ENCODE measurements around the gene PBX3. TPM values are rescaled to one million over a fixed set of nuclear protein-coding genes. Genes with fewer than 3 reads are reported as not detected.
A peak's percentile ranks its signal among the peaks of the same experiment; 100 is the strongest.

The PBX3 gene
- total and polyA plus RNA-seq, 2 of the 13 experiments (the other 11 are each of a cell fraction or from before 2014, with no cell fraction given): 6.0 to 11.2 TPM

- TF ChIP-seq ZNF569 (CRISPR knock-in tag; IDR thresholded peaks at IDR 0.05; ENCODE audit: borderline replicate concordance) (peak; percentile 80; the same call in 1 of the 2 replicates), HDAC6 (IDR thresholded peaks at IDR 0.05; ENCODE audit: low read depth, low read length) (no peak), ZNF749 (CRISPR knock-in tag; IDR thresholded peaks at IDR 0.05; ENCODE audit: borderline replicate concordance) (peak; percentile 82; the same call in 1 of the 2 replicates), EHMT2 (IDR thresholded peaks at IDR 0.05; ENCODE audit: borderline replicate concordance, low read depth, low read length) (no peak; the same call in 1 of the 2 replicates), ZNF556 (CRISPR knock-in tag; IDR thresholded peaks at IDR 0.05; ENCODE audit: borderline replicate concordance) (peak; percentile 77; the same call in 1 of the 2 replicates), ZNF337 (CRISPR knock-in tag; IDR thresholded peaks at IDR 0.05; ENCODE audit: borderline replicate concordance, low read depth) (no peak), ZKSCAN1 (IDR thresholded peaks at IDR 0.05; ENCODE audit: low read length) (no peak), ZNF350 (CRISPR knock-in tag; IDR thresholded peaks at IDR 0.05; ENCODE audit: borderline replicate concordance, low read depth) (peak; percentile 82; the same call in 1 of the 2 replicates), ZNF737 (CRISPR knock-in tag; IDR thresholded peaks at IDR 0.05; ENCODE audit: borderline replicate concordance) (peak; percentile 86; the same call in 1 of the 2 replicates), ZFAT (CRISPR knock-in tag; conservative IDR thresholded peaks at IDR 0.05) (peak; percentile 77; the same call in 1 of the 2 replicates), MEIS2 (CRISPR knock-in tag; IDR thresholded peaks at IDR 0.05) (peak; percentile 71), RAD51 (IDR thresholded peaks at IDR 0.05; ENCODE audit: borderline replicate concordance) (no peak), FOXC1 (CRISPR knock-in tag; IDR thresholded peaks at IDR 0.05; ENCODE audit: borderline replicate concordance) (peak; percentile 99), PRDM4 (CRISPR knock-in tag; IDR thresholded peaks at IDR 0.05; ENCODE audit: borderline replicate concordance) (peak; percentile 71; the same call in 1 of the 2 replicates), SKI (IDR thresholded peaks at IDR 0.05; ENCODE audit: partially characterized antibody) (no peak), ZNF329 (CRISPR knock-in tag; IDR thresholded peaks at IDR 0.05; ENCODE audit: low read depth) (peak; percentile 91), ZNF142 (CRISPR knock-in tag; IDR thresholded peaks at IDR 0.05) (peak; percentile 96), RBAK (CRISPR knock-in tag; IDR thresholded peaks at IDR 0.05) (no peak), ZNF136 (CRISPR knock-in tag; IDR thresholded peaks at IDR 0.05; ENCODE audit: low read depth) (no peak), ZNF720 (CRISPR knock-in tag; IDR thresholded peaks at IDR 0.05) (no peak), NONO (IDR thresholded peaks at IDR 0.05) (no peak), NONO (CRISPR knock-in tag; conservative IDR thresholded peaks at IDR 0.05) (peak; percentile 78)
Measured at GRCh38 chr9:125746017-125746773, 978 bp upstream of the PBX3 start (continued).

All from HepG2 (cell line).